Melanocyte of skin (primary cell): ENCODE data around the gene VAMP1. TPM values are rescaled to one million over a fixed set of nuclear protein-coding genes. Genes with fewer than 3 reads are reported as not detected.

Experiments
- total RNA-seq, 2 donors: library from RNA; depleted of rRNA; stranded (reverse); fragments of >200 nt; gene quantifications; 2 replicates each; pipeline ENCODE4 v1.2.3, GENCODE V29; 2012

The VAMP1 gene, protein sequence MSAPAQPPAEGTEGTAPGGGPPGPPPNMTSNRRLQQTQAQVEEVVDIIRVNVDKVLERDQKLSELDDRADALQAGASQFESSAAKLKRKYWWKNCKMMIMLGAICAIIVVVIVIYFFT
- total RNA-seq, result 1 to 10 TPM; 3.8 to 4.7 TPM

DNA sequence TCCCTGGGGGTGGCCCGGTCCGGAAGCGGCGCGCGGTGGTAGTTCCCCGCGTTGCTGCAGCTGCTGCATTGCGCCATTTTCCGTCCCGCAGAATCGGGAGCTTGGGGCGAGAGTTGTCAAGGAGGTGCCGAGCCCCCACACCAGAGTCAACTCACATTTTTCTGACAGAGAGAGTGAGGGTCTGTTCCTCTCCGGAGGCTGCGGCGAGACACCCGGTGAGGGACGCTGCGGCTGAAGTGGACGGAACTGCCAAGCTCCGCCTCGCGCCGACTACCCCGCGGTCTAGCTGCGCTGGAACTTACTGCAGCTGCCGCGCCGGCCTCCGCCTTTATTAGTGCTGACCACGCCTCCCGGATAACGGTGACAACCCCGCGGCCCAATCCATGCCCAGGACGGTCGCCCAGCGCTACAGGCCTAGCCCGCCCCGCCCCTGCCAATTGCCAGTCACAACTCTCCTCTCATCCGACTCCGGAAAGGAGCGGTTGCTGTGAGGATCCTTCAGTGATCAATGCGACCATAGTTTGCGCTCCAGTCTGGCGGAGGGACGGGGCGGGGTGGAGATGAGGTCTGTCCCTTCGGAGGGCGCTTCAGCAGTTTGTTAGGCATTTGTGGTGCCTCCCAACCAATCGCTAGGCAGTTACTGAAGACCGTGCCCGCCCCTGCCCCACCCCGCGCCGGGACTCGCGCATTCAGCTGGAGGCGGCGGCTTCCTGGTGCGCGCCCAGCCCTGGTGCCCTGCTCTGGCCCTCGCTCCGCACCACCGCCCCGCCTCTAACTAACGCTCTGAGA lies at the start of gene VAMP1:
Gene VAMP1, minus strand, starts transcription at position 303 of the 789 bp plus-strand sequence. Its CDS starts 146 bp downstream, at position 157.

DNA sequence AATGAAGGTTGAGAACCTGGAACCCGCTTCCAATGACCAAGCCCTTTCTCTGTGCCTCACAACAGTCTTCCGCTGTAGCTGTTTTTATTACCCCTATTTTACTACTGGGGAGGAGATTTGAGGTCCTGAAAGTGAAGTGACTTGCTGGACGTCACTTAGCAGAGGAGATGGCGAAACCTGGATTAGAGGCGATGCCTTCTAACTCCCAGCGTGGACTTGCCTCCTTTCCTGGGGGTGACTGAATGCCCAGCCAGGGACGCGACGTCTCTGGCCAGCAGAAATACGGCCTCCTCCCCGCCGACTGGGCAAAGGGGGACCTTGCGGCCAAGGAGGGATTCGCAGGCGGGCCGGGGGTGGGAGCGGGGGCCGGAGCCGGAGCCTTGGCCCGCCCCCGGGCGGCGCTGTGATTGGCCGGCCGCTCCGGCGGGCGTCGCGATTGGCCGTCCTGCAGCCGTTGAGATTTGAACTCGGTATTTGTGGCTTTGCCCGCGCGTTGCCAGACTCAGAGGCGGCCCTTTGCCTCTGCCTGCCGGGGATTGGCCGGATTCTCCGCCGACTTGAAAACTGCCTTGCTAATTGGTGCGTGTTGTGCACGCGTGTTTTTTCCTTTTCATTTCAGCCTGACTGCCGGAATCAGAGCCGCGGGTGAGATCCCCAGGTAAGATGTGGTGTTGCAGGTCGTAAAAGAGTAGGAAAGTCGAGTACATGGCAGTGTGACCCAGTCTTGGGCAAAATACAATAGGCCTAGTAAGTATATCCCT lies 23.2 kb upstream of the VAMP1 start, which contains the start of gene NCAPD2:
Gene NCAPD2, plus strand, starts transcription at position 606 of the 761 bp plus-strand sequence. CDS start 997 bp downstream, outside the sequence.

DNA sequence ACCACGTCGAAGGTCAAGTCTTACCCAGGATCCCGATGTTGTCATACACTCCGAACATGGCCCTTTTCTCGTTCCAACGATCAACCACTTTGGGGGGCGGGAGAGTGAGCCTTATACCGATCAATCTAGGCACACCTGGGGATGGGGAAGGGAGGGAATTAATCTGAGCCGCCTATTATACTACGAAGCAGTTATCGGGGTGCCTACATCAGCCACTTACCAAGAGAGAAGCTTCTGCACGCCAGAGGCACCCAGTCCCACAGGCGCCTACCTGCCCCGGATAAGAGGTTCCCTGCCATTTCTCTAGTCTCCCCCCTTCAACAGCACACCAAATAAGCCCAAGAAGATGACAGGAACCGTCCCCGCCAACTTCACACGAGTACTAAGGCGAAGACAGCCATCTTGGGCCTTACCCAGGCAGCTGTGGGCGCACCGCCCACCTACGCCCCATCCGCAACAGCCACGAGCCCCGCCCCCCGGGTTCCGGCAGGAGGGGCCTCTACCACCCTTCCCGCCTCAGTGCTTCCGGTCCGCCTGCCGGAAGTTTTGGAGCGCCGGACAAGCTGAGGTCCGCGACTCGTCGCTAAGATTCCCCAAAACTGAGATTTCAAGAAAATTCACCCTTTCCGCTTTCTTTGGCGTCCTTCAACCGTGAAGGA lies 22.5 kb upstream of the VAMP1 start, which contains the start of gene MRPL51:
Gene MRPL51, minus strand, starts transcription at position 425 of the 659 bp plus-strand sequence. Its CDS starts 126 bp downstream, at position 299.

GRCh38 chr12:6451348-6452244 lies 18.9 kb downstream of the VAMP1 start, which contains the start of gene TAPBPL:
Gene TAPBPL (plus strand): TSS chr12:6452042. CDS start chr12:6452249, 207 bp downstream.

DNA sequence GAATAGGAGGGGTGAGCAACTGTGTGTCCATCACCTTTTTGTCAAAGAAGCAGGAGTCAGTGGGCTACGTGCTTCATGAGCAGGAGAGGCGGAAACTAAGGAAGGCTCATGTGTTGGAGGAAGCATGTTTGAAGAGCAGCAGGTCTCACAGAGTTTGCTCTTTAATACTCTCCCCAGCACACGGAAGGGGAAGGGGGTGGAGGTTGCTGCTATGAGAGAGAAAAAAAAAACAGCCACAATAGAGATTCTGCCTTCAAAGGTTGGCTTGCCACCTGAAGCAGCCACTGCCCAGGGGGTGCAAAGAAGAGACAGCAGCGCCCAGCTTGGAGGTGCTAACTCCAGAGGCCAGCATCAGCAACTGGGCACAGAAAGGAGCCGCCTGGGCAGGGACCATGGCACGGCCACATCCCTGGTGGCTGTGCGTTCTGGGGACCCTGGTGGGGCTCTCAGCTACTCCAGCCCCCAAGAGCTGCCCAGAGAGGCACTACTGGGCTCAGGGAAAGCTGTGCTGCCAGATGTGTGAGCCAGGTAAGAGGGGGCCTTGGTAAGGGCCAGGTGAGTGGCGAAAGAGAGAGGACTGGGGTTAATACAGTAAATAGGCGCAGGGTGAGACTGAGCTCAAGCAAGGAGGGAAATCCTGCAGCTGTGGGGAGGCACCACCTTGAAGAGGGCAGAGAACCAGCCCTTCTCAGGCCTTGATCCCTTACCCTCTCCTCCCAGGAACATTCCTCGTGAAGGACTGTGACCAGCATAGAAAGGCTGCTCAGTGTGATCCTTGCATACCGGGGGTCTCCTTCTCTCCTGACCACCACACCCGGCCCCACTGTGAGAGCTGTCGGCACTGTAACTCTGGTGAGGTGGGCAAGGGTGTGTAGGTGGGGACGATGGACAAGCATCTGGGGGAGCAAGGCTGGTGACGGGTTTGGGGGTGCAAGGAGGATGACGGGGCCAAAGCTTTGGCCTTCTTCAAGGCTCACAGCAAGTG lies 25.5 kb downstream of the VAMP1 start, which contains the start of gene CD27:
Gene CD27, plus strand, starts transcription at position 252 of the 985 bp plus-strand sequence. Its CDS starts 141 bp downstream, at position 393.

Other genes with a start within 250 kb of the VAMP1 start
- gene PLEKHG6, start 160.0 kb downstream of the VAMP1 start, total RNA-seq, result under 1 TPM in 1 of 2 donors, not detected in 1; 0.33 TPM
- gene TNFRSF1A, start 128.6 kb downstream of the VAMP1 start, total RNA-seq, result 100 to 1,000 TPM in 1 of 2 donors, 10 to 100 TPM in 1; 95.0 to 133 TPM
- not detected for gene SCNN1A, start 95.1 kb downstream of the VAMP1 start, total RNA-seq
- 100 to 1,000 TPM; 118 to 129 TPM for gene LTBR, start 86.5 kb downstream of the VAMP1 start, total RNA-seq
- not detected for gene CD27, start 25.7 kb downstream of the VAMP1 start, total RNA-seq
- gene TAPBPL, start 18.6 kb downstream of the VAMP1 start, total RNA-seq, result 1 to 10 TPM; 7.3 to 8.9 TPM
- 100 to 1,000 TPM in 1 of 2 donors, 10 to 100 TPM in 1; 67.1 to 113 TPM for gene MRPL51, start 22.6 kb upstream of the VAMP1 start, total RNA-seq
- gene NCAPD2, start 23.4 kb upstream of the VAMP1 start, total RNA-seq, result 10 to 100 TPM; 32.0 to 66.6 TPM
- 1,000 to 10,000 TPM; 3,776 to 6,962 TPM for gene GAPDH, start 63.8 kb upstream of the VAMP1 start, total RNA-seq
- gene IFFO1, start 85.4 kb upstream of the VAMP1 start, total RNA-seq, result 10 to 100 TPM; 15.3 to 15.5 TPM
- 10 to 100 TPM; 24.4 to 39.3 TPM for gene NOP2, start 97.6 kb upstream of the VAMP1 start, total RNA-seq
- 100 to 1,000 TPM; 172 to 203 TPM for gene CHD4, start 136.7 kb upstream of the VAMP1 start, total RNA-seq
- under 1 TPM in 1 of 2 donors, not detected in 1; under 0.01 TPM for gene LPAR5, start 165.3 kb upstream of the VAMP1 start, total RNA-seq
- not detected for gene ACRBP, start 176.8 kb upstream of the VAMP1 start, total RNA-seq
- 10 to 100 TPM; 23.6 to 38.5 TPM for gene ING4, start 192.4 kb upstream of the VAMP1 start, total RNA-seq
- gene ZNF384, start 218.7 kb upstream of the VAMP1 start, total RNA-seq, result 10 to 100 TPM; 23.4 to 29.3 TPM
- not detected for gene PIANP, start 230.1 kb upstream of the VAMP1 start, total RNA-seq